ENCODE measurements around the gene CCDC51.

CCDC51 gene

GRCh38 chr3:48435223-48435595 is 4.7 kb downstream of the CCDC51 start:
- no peak for DNase-seq

GRCh38 chr3:48434591-48435222 is 5.2 kb downstream of the CCDC51 start:
- no peak for DNase-seq

- no peak for DNase-seq
These were observed 6.3 kb downstream of the CCDC51 start for GRCh38 chr3:48433472-48434118.

GRCh38 chr3:48432411-48433371 is 7.2 kb downstream of the CCDC51 start:
- peak in 1 of 56 donors; percentile 15 for DNase-seq

- DNase-seq: no peak
These were observed 8.5 kb downstream of the CCDC51 start for GRCh38 chr3:48431224-48432029.

- no peak for DNase-seq
These were observed 9.2 kb downstream of the CCDC51 start for GRCh38 chr3:48430708-48431101.

GRCh38 chr3:48429960-48430707 is 9.8 kb downstream of the CCDC51 start, which contains the start of gene PLXNB1:
Gene PLXNB1 (minus strand): TSS chr3:48430086. CDS start chr3:48424611, 5,475 bp downstream.
- peak in 7 of 56 donors; percentile 34 to 65 (median 46) for DNase-seq

GRCh38 chr3:48429317-48429959 is 10.5 kb downstream of the CCDC51 start:
- DNase-seq: peak in 50 of 56 donors; percentile 32 to 90 (median 73)

- DNase-seq: peak in 34 of 56 donors; percentile 32 to 76 (median 55)
These were observed 11.2 kb downstream of the CCDC51 start for GRCh38 chr3:48428572-48429316.

GRCh38 chr3:48428088-48428571 is 11.8 kb downstream of the CCDC51 start:
- DNase-seq: peak in 5 of 56 donors; percentile 22 to 37 (median 30)

GRCh38 chr3:48427630-48427962 is 12.3 kb downstream of the CCDC51 start:
- peak in 20 of 56 donors; percentile 21 to 74 (median 43) for DNase-seq

- peak in 29 of 56 donors; percentile 17 to 74 (median 42) for DNase-seq
These were observed 12.8 kb downstream of the CCDC51 start for GRCh38 chr3:48426944-48427629.

GRCh38 chr3:48426401-48426909 is 13.5 kb downstream of the CCDC51 start:
- DNase-seq: peak; percentile 44 to 97 (median 90)

- DNase-seq: peak in 50 of 56 donors; percentile 16 to 84 (median 53)
These were observed 14.6 kb downstream of the CCDC51 start for GRCh38 chr3:48425281-48425812.

- peak in 25 of 56 donors; percentile 18 to 63 (median 36) for DNase-seq
These were observed 15.8 kb downstream of the CCDC51 start for GRCh38 chr3:48423883-48424695.

GRCh38 chr3:48423241-48423882 is 16.6 kb downstream of the CCDC51 start:
- DNase-seq: peak in 33 of 56 donors; percentile 14 to 64 (median 39)
